HG03520 (cell line): Measurements from ENCODE around the gene CNGA2.

Source experiments
- ATAC-seq: cut with Tn5 transposase; IDR thresholded peaks from one replicate; pipeline ENCODE4 v1.9.1; 2021; ENCODE audit warnings: mild to moderate bottlenecking, moderate library complexity; ENCODE audit not compliant: unreplicated experiment

CNGA2 gene

DNA sequence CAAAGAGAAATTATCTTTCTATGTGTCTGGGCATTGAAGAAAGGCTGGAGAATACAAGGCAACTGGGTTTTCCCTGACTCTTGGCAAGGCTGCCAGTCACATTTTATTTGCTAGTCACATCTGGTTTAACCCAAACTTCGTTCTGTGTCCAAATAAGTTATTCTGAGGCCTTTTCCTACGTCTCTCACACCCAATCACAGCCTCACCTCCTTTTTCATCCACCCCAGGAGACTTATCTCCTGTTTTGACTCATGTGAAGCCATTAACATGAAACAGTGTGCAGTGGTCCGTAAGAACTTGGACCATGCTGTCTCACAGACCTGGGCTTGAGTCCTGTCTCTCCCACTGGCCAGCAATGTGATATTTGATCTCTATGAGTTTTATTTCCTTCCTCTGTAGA is 59.3 kb downstream of the CNGA2 start:
- no peak for ATAC-seq
